NCI-H774 (cell line): ENCODE measurements around the gene CPEB3.
"Not testable (repeated sequence)": the region's sequence is repeated elsewhere in the genome, so short reads cannot be mapped to it uniquely, and the experiment has no call there.

ENCODE experiments used
- DNase-seq: peaks from one replicate; lab custom pipeline; 2025; lab: John Stamatoyannopoulos, UW

The CPEB3 gene

GRCh38 chr10:92031580-92031979 is 259.3 kb downstream of the CPEB3 start:
- DNase-seq: no peak

- DNase-seq: no peak
Measured at GRCh38 chr10:92027141-92027540, 263.7 kb downstream of the CPEB3 start.

GRCh38 chr10:92025340-92025739 is 265.5 kb downstream of the CPEB3 start:
- DNase-seq: not testable (repeated sequence)

DNA sequence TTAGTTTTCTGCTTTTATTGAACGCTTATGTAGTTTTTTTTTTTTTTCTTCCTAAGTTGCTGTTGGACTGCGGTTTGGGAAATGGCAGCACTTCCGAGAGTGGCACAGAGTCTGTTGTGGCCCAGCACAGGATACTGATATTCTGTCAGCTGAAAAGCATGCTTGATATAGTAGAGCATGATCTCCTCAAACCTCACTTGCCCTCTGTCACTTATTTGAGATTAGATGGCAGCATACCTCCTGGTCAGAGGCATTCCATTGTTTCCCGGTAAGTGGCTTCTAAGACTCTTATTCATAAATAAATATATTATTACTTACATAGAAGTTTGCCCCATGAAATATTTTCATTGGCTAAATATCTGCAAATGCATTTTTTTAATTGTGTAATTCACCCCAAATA is 266.2 kb downstream of the CPEB3 start:
- no peak for DNase-seq

- no peak for DNase-seq
Measured at GRCh38 chr10:92014620-92015019, 276.3 kb downstream of the CPEB3 start.

DNA sequence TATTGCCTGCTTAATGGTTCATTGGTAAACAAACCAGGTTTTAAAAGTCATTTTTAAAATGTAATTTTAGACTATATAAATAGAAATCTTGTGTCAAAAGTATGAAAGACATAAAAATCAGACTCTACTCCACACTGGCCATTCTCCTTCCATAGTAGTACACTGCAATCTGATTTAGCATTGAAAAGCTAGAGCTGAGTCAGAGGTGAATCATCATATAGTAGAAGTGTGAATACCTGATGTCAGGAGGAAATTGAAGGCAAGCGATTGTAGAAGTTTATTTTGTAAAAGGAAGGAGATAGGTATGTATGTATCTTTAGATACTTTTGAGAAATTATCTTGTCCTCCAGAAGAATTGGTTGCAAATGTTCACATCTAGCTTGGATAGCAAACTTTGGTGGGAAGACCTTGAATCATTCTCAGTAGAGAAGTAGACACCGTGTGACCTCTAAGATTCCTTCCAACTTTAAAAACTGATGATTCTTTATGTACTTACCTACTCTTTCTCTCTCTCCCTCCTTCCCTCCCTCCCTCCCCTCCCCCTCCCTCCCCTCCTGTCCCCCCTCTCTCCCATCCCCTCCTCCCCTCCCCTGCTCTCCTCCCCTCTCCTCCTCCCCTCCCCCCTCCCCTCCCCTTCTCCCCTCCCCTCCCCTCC is 279.2 kb downstream of the CPEB3 start:
- no peak for DNase-seq

DNA sequence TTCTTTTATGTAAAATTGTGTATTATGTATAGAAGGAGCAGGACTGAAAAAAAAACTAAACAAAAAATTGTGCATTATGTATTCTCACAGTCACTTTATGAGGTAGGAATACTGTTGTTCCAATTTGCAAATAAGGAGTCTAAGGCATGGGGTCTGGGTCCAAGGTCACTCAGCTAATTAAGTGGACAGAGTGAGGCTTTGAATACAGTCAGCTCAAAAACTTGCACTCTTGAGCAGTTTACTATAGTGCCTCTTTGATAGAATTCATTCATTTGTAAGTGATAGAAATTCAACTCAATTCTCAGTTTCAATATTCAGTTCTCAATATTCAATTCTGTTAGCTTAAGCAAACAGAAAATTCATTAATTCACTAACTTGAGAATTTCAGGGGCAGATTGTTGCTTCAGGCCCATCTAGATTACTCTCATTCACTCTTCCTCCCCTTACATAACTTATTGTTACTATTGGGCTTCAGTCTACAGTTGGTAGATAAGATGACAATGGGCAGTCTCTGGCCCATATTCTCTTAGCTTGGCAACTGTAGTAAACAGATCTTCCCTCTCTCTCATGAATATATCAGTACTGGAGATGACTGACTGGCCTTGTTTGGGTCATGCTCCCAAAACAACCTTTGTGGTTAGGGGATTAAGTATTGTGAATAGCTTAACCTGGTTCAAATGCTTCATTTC is 280.7 kb downstream of the CPEB3 start:
- DNase-seq: no peak

GRCh38 chr10:92009445-92009844 is 281.4 kb downstream of the CPEB3 start:
- no peak for DNase-seq

DNA sequence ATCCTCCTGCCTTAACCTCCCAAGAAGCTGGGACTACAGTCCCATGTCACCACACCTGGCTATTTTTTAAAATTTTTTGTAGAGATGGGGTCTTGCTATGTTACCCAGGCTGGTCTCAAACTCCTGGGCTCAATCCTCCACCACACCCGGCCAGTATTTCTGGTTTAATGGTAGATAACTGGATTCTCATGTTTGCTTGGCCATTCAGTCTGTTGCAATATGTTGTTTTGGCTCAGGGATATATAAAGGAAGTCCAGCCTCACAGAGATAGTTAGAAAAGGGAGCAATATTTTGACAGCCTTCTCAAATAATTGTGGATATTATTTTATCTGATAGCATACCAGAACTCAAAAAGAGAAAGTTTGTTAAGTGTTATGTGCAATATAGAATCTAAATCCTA is 284.9 kb downstream of the CPEB3 start:
- DNase-seq: no peak

DNA sequence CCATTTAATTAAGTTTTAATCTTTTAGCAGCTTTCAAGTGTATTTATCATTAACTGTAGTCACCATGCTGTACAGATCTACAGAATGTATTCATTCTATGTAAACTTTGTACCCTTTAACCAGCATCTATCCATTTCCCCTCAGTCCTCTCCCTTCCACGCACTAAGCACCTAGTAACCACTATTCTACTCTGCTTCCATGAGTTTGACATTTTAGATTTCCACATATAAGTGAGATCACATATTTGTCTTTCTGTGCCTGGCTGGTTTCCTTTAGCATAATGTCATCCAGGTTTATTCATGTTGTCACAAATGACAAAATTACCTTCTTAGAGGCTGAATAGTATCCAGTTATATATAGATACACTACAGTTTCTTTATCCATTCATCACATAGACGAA is 287.6 kb downstream of the CPEB3 start:
- DNase-seq: peak; percentile 0

DNA sequence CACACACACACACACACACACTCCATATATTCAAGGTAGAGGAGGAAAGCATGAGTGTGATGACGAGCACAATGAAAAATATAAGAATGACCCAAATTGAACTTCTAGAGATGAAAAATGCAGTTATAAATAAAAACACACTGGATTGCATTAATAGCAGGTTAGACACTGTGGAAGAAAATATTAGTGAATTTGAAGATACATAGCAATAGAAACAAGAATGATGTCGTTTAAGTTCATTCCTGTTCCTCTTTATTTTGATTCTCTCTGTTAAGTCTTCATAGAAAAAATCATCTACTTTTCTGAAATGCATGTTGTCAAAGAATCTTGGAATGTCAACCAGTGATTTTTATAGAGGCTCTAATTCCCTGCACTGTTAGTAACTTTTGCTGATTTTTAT is 288.9 kb downstream of the CPEB3 start:
- DNase-seq: no peak

DNA sequence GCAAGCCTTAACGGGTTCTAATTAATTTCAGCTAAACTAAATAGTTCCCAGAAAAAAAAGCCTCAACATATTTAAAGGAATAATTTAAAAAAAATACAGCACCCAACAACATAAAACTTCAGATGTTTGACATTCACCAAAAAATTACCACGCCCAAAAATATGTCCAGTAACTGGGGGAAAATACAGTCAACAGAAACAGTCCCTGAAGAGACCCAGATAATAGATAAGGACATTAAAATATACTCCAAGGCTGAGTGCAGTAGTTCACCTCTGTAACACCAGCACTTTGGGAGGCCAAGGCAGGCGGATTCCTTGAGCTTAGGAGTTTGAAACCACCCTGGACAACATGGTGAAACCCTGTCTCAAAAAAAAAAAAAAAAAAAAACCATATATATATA is 289.3 kb downstream of the CPEB3 start:
- DNase-seq: no peak
